H9 (cell line): ENCODE data around the gene ASB16. TPM values are rescaled to one million over a fixed set of nuclear protein-coding genes. Genes with fewer than 3 reads are reported as not detected.
A peak's percentile ranks its signal among the peaks of the same experiment; 100 is the strongest.

Experiments used
- DNase-seq: peaks from one replicate; pipeline ENCODE4 v3.0.0-alpha.2; 2017
- H2AFZ ChIP-seq: one replicate; pipeline ENCODE4 v1.6.1; 2013; ENCODE audit warnings: mild to moderate bottlenecking, low read length, control low read depth, moderate library complexity
- H2AK5ac ChIP-seq: 2 replicates; pipeline ENCODE4 v1.6.1; 2013; ENCODE audit warnings: low read length, control low read depth, mixed read lengths; ENCODE audit not compliant: insufficient read length
- H2BK120ac ChIP-seq: one replicate; pipeline ENCODE4 v1.6.1; 2013; ENCODE audit warnings: low read depth, mild to moderate bottlenecking, low read length, control low read depth, inconsistent platforms; ENCODE audit not compliant: poor library complexity, severe bottlenecking
- H2BK12ac ChIP-seq: 2 replicates; pipeline ENCODE4 v1.6.1; 2013; ENCODE audit warnings: low read length, control low read depth, mixed read lengths, low read depth; ENCODE audit not compliant: insufficient read length
- H2BK15ac ChIP-seq: 2 replicates; pipeline ENCODE4 v1.6.1; 2013; ENCODE audit warnings: low read depth, low read length, control low read depth
- H2BK20ac ChIP-seq: one replicate; pipeline ENCODE4 v1.6.1; 2013; ENCODE audit warnings: low read depth, mild to moderate bottlenecking, low read length, control low read depth, inconsistent platforms; ENCODE audit not compliant: poor library complexity, severe bottlenecking
- H2BK5ac ChIP-seq: 2 replicates; pipeline ENCODE4 v1.6.1; 2013; ENCODE audit warnings: low read length, control low read depth, mixed read lengths; ENCODE audit not compliant: insufficient read length
- H3K14ac ChIP-seq: 2 replicates; pipeline ENCODE4 v1.6.1; 2013; ENCODE audit warnings: low read length, control low read depth; ENCODE audit not compliant: insufficient read depth
- H3K18ac ChIP-seq: 2 replicates; pipeline ENCODE4 v1.6.1; 2013; ENCODE audit warnings: low read depth, mild to moderate bottlenecking, mixed read lengths, low read length, control low read depth; ENCODE audit not compliant: insufficient read length
- H3K23ac ChIP-seq: 2 replicates; pipeline ENCODE4 v1.6.1; 2013; ENCODE audit warnings: low read length, control low read depth, mixed read lengths, low read depth; ENCODE audit not compliant: insufficient read length
- H3K23me2 ChIP-seq: 2 replicates; pipeline ENCODE4 v1.6.1; 2013; ENCODE audit warnings: low read depth, mild to moderate bottlenecking, mixed read lengths, low read length, control low read depth; ENCODE audit not compliant: insufficient read length, poor library complexity, severe bottlenecking
- H3K27ac ChIP-seq: 2 replicates; pipeline ENCODE4 v1.5.1; 2013; ENCODE audit warnings: low read length, control low read depth, mixed read lengths, low read depth; ENCODE audit not compliant: insufficient read length
- H3K27me3 ChIP-seq: 2 replicates; pipeline ENCODE4 v1.6.1; 2013; ENCODE audit warnings: low read length, control low read depth, inconsistent platforms; ENCODE audit not compliant: insufficient read depth
- H3K4ac ChIP-seq: 2 replicates; pipeline ENCODE4 v1.6.1; 2013; ENCODE audit warnings: low read depth, mild to moderate bottlenecking, control low read depth, inconsistent platforms, low read length, moderate library complexity
- H3K4me1 ChIP-seq: 2 replicates; pipeline ENCODE4 v1.6.1; 2013; ENCODE audit warnings: low read length, control low read depth, inconsistent platforms; ENCODE audit not compliant: insufficient read depth
- H3K4me2 ChIP-seq: 2 replicates; pipeline ENCODE4 v1.6.1; 2013; ENCODE audit warnings: low read length, control low read depth, mixed read lengths; ENCODE audit not compliant: insufficient read length, insufficient read depth
- H3K56ac ChIP-seq: 2 replicates; pipeline ENCODE4 v1.6.1; 2013; ENCODE audit warnings: low read depth, mild to moderate bottlenecking, mixed read lengths, low read length, control low read depth; ENCODE audit not compliant: insufficient read length
- H3K79me1 ChIP-seq: 2 replicates; pipeline ENCODE4 v1.6.1; 2013; ENCODE audit warnings: low read depth, mild to moderate bottlenecking, moderate library complexity, low read length, control low read depth, inconsistent platforms; ENCODE audit not compliant: insufficient read depth, poor library complexity, severe bottlenecking
- H3K79me2 ChIP-seq: 2 replicates; pipeline ENCODE4 v1.6.1; 2013; ENCODE audit warnings: low read length, control low read depth, inconsistent platforms; ENCODE audit not compliant: insufficient read depth
- H3K9ac ChIP-seq: 2 replicates; pipeline ENCODE4 v1.6.1; 2013; ENCODE audit warnings: low read length, control low read depth, mixed read lengths; ENCODE audit not compliant: insufficient read length; ENCODE audit errors: extremely low read depth
- H3K9me3 ChIP-seq: one replicate; pipeline ENCODE4 v1.6.1; 2013; ENCODE audit warnings: low read depth, low read length, inconsistent platforms; ENCODE audit not compliant: control insufficient read depth
- H3T11ph ChIP-seq: one replicate; pipeline ENCODE4 v1.6.1; 2013; ENCODE audit warnings: mild to moderate bottlenecking, low read length, control low read depth, inconsistent platforms
- H4K20me1 ChIP-seq: one replicate; pipeline ENCODE4 v1.6.1; 2013; ENCODE audit not compliant: control insufficient read depth, insufficient read length, insufficient read depth
- H4K5ac ChIP-seq: 2 replicates; pipeline ENCODE4 v1.6.1; 2013; ENCODE audit warnings: low read depth, mild to moderate bottlenecking, mixed read lengths, low read length, control low read depth; ENCODE audit not compliant: insufficient read length
- H4K8ac ChIP-seq: replicated peaks from 2 replicates; pipeline ENCODE4 v1.6.1; 2013; ENCODE audit warnings: low read length, control low read depth, mixed read lengths, low read depth; ENCODE audit not compliant: insufficient read length
- H4K91ac ChIP-seq: 2 replicates; pipeline ENCODE4 v1.6.1; 2013; ENCODE audit warnings: low read depth, mild to moderate bottlenecking, moderate library complexity, mixed read lengths, low read length, control low read depth; ENCODE audit not compliant: insufficient read length
- H3K27ac Mint-ChIP-seq, 3 experiments: 2 replicates in 2 of 3; 3 replicates in 1 of 3; pipeline ENCODE4 v1.8.0; 2020 to 2021; ENCODE audit warnings: mixed read lengths in 3 of 3, mild to moderate bottlenecking in 1 of 3, moderate library complexity in 1 of 3
- H3K27me3 Mint-ChIP-seq: 2 replicates; pipeline ENCODE4 v1.8.0; 2021; ENCODE audit warnings: low read depth, mild to moderate bottlenecking, moderate library complexity, mixed read lengths
- H3K36me3 Mint-ChIP-seq, 3 experiments: 2 replicates in 2 of 3; 3 replicates in 1 of 3; pipeline ENCODE4 v1.8.0; 2020 to 2021; ENCODE audit warnings: low read depth in 3 of 3, mixed read lengths in 3 of 3; ENCODE audit not compliant: insufficient read depth in 1 of 3
- H3K4me1 Mint-ChIP-seq, 2 experiments: 2 replicates each; pipeline ENCODE4 v1.8.0; 2020; ENCODE audit warnings: mixed read lengths in 2 of 2
- H3K4me3 Mint-ChIP-seq, 2 experiments: 2 replicates in 1 of 2; 3 replicates in 1 of 2; pipeline ENCODE4 v1.8.0; 2020 to 2021; ENCODE audit warnings: mild to moderate bottlenecking in 2 of 2, mixed read lengths in 2 of 2, moderate library complexity in 1 of 2
- H3K9me3 Mint-ChIP-seq, 2 experiments: 2 replicates in 1 of 2; 3 replicates in 1 of 2; pipeline ENCODE4 v1.8.0; 2020; ENCODE audit warnings: mild to moderate bottlenecking in 2 of 2, mixed read lengths in 2 of 2, moderate library complexity in 1 of 2
- CTCF ChIP-seq: fragments of 200-600 bp; sonication (generic); conservative IDR thresholded peaks from 3 replicates; pipeline ENCODE4 v1.8.0; 2021; ENCODE audit warnings: antibody characterized with exemption, mild to moderate bottlenecking
- WGBS: extraction: QIAGEN DNeasy Blood & Tissue Kit; methylation state at CpG from one replicate; pipeline ENCODE4 v1.1.7; 2013; ENCODE audit warnings: missing lambda C conversion rate, low lambda C conversion rate, mixed read lengths; ENCODE audit not compliant: insufficient read length; ENCODE audit errors: extremely low coverage; 5-methylcytosine and 5-hydroxymethylcytosine counted together
- total RNA-seq: library from RNA; stranded (reverse); gene quantifications from 2 replicates; pipeline ENCODE4 v1.2.1, GENCODE V29; 2021

Gene ASB16
- total RNA-seq, 1 experiment from 2014 or later: 0.90 TPM

GRCh38 chr17:44149750-44150329, 20.7 kb upstream of the ASB16 start:
- no peak overlapping the region for H3K56ac ChIP-seq
- no peaks in the 10 kb centered on the region for H4K20me1 ChIP-seq
- no peak overlapping the region for H4K5ac ChIP-seq
- no peaks in the 10 kb centered on the region for H3K23me2 ChIP-seq
- Mint-ChIP-seq H3K4me3 (no peak overlapping the region), H3K9me3 (no peaks in the 10 kb centered on the region), H3K27ac (peak overlapping the region in 2 of 3 experiments; percentile 64 to 91; a peak in 5 of 7 replicates), H3K4me1 (no peaks in the 10 kb centered on the region), H3K27me3 (no peaks in the 10 kb centered on the region), H3K36me3 (peaks cover 38 to 85% (median 79%) of the 10 kb centered on the region in 3 experiments)
- no peak overlapping the region for H3K27ac ChIP-seq
- H2AK5ac ChIP-seq: no peak overlapping the region
- no CpG with 5 or more reads among the region's 4 CpGs for WGBS
- no peak overlapping the region for H3K14ac ChIP-seq
- no peaks in the 10 kb centered on the region for H3K27me3 ChIP-seq
- peaks cover 3% of the 10 kb centered on the region; the same call in 1 of the 2 replicates for H3K79me2 ChIP-seq
- no peaks in the 10 kb centered on the region for H3K4me1 ChIP-seq
- no peak overlapping the region for H3K18ac ChIP-seq
- H3K79me1 ChIP-seq: peaks cover 8% of the 10 kb centered on the region
- no peak overlapping the region for H2BK12ac ChIP-seq
- TF ChIP-seq CTCF: no peak
- no peak overlapping the region for H2BK120ac ChIP-seq
- DNase-seq: no peak
- H3K9ac ChIP-seq: no peak overlapping the region
- H3K4ac ChIP-seq: no peak overlapping the region
- H3K9me3 ChIP-seq: no peaks in the 10 kb centered on the region
- H2BK20ac ChIP-seq: no peak overlapping the region
- no peak overlapping the region for H4K91ac ChIP-seq
- no peak overlapping the region for H2BK5ac ChIP-seq
- no peak overlapping the region for H3K4me2 ChIP-seq
- no peak overlapping the region for H2BK15ac ChIP-seq
- no peak overlapping the region for H3T11ph ChIP-seq
- no peak overlapping the region for H2AFZ ChIP-seq
- H4K8ac ChIP-seq: no peak overlapping the region
- no peak overlapping the region for H3K23ac ChIP-seq
